ENCODE measurements around the gene CAMSAP1. TPM values are rescaled to one million over a fixed set of nuclear protein-coding genes. Genes with fewer than 3 reads are reported as not detected.
"Not testable (repeated sequence)": the region's sequence is repeated elsewhere in the genome, so short reads cannot be mapped to it uniquely, and the experiment has no call there.

CAMSAP1 gene
- 15.7 and 23.1 TPM in 2 replicates for total RNA-seq (2012; rRNA removed)

- Histone ChIP-seq H3K4me3 (ENCODE audit: low read length) (peak within 1 kb of the TSS; percentile 83), H3K27me3 (ENCODE audit: control insufficient read depth, insufficient read depth, low read length) (no peaks in the 10 kb centered on the region), H3K4me1 (ENCODE audit: control insufficient read depth, insufficient read depth, low read length) (peaks cover 36% of the 10 kb centered on the region), H3K9me3 (replicated peaks; ENCODE audit: low read length) (no peaks in the 10 kb centered on the region), H3K9ac (ENCODE audit: low read depth, low read length) (peak within 1 kb of the TSS; percentile 80), H3K4me2 (ENCODE audit: low read length) (peak within 1 kb of the TSS; percentile 94), H3K36me3 (ENCODE audit: insufficient read depth, low read length) (peaks cover 28% of the 10 kb centered on the region)
Measured at GRCh38 chr9:135907431-135908092, at the start of gene CAMSAP1. Gene CAMSAP1 (minus strand): TSS chr9:135907546. CDS start chr9:135907159, 387 bp downstream.

GRCh38 chr9:135956802-135957174 is 49.4 kb upstream of the CAMSAP1 start:
- Histone ChIP-seq H3K4me2 (ENCODE audit: low read length) (no peak overlapping the region), H3K4me3 (ENCODE audit: low read length) (no peak overlapping the region), H3K27me3 (ENCODE audit: control insufficient read depth, insufficient read depth, low read length) (no peaks in the 10 kb centered on the region), H3K4me1 (ENCODE audit: control insufficient read depth, insufficient read depth, low read length) (peaks cover 15% of the 10 kb centered on the region), H3K36me3 (ENCODE audit: insufficient read depth, low read length) (peaks cover 9% of the 10 kb centered on the region), H3K9me3 (replicated peaks; ENCODE audit: low read length) (no peaks in the 10 kb centered on the region), H3K9ac (ENCODE audit: low read depth, low read length) (no peak overlapping the region)

- no peak overlapping the region for H3K4me2 ChIP-seq (ENCODE audit: low read length)
- H3K36me3 ChIP-seq (ENCODE audit: insufficient read depth, low read length): peaks cover 9% of the 10 kb centered on the region
- H3K4me3 ChIP-seq (ENCODE audit: low read length): no peak overlapping the region
- no peaks in the 10 kb centered on the region for H3K9me3 ChIP-seq (replicated peaks; ENCODE audit: low read length)
- H3K4me1 ChIP-seq (ENCODE audit: control insufficient read depth, insufficient read depth, low read length): peaks cover 15% of the 10 kb centered on the region
- H3K27me3 ChIP-seq (ENCODE audit: control insufficient read depth, insufficient read depth, low read length): no peaks in the 10 kb centered on the region
- no peak overlapping the region for H3K9ac ChIP-seq (ENCODE audit: low read depth, low read length)
Measured at GRCh38 chr9:135955934-135956801, 48.8 kb upstream of the CAMSAP1 start.

GRCh38 chr9:135952664-135953206 is 45.4 kb upstream of the CAMSAP1 start:
- H3K36me3 ChIP-seq (ENCODE audit: insufficient read depth, low read length): peaks cover 10% of the 10 kb centered on the region
- H3K9me3 ChIP-seq (replicated peaks; ENCODE audit: low read length): no peaks in the 10 kb centered on the region
- H3K4me3 ChIP-seq (ENCODE audit: low read length): no peak overlapping the region

GRCh38 chr9:135951889-135952663 is 44.7 kb upstream of the CAMSAP1 start:
- H3K9me3 ChIP-seq (replicated peaks; ENCODE audit: low read length): no peaks in the 10 kb centered on the region
- H3K36me3 ChIP-seq (ENCODE audit: insufficient read depth, low read length): peaks cover 10% of the 10 kb centered on the region
- H3K4me2 ChIP-seq (ENCODE audit: low read length): no peak overlapping the region
- no peaks in the 10 kb centered on the region for H3K27me3 ChIP-seq (ENCODE audit: control insufficient read depth, insufficient read depth, low read length)
- peaks cover 5% of the 10 kb centered on the region for H3K4me1 ChIP-seq (ENCODE audit: control insufficient read depth, insufficient read depth, low read length)
- no peak overlapping the region for H3K9ac ChIP-seq (ENCODE audit: low read depth, low read length)
- H3K4me3 ChIP-seq (ENCODE audit: low read length): no peak overlapping the region

More at GRCh38 chr9:135952664-135953206, 45.4 kb upstream of the CAMSAP1 start:
- Histone ChIP-seq H3K4me1 (ENCODE audit: control insufficient read depth, insufficient read depth, low read length) (peaks cover 5% of the 10 kb centered on the region), H3K27me3 (ENCODE audit: control insufficient read depth, insufficient read depth, low read length) (no peaks in the 10 kb centered on the region), H3K9ac (ENCODE audit: low read depth, low read length) (no peak overlapping the region), H3K4me2 (ENCODE audit: low read length) (no peak overlapping the region)

GRCh38 chr9:135951310-135951709 is 44.0 kb upstream of the CAMSAP1 start:
- not testable (repeated sequence) for H3K9me3 ChIP-seq (replicated peaks; ENCODE audit: low read length); H3K27me3 ChIP-seq (ENCODE audit: control insufficient read depth, insufficient read depth, low read length); H3K9ac ChIP-seq (ENCODE audit: low read depth, low read length); H3K4me1 ChIP-seq (ENCODE audit: control insufficient read depth, insufficient read depth, low read length); H3K4me3 ChIP-seq (ENCODE audit: low read length); H3K4me2 ChIP-seq (ENCODE audit: low read length)
- H3K36me3 ChIP-seq (ENCODE audit: insufficient read depth, low read length): peaks cover 17% of the 10 kb centered on the region

GRCh38 chr9:135950841-135951240 is 43.5 kb upstream of the CAMSAP1 start:
- not testable (repeated sequence) for H3K4me1 ChIP-seq (ENCODE audit: control insufficient read depth, insufficient read depth, low read length); H3K4me2 ChIP-seq (ENCODE audit: low read length); H3K4me3 ChIP-seq (ENCODE audit: low read length); H3K9me3 ChIP-seq (replicated peaks; ENCODE audit: low read length); H3K27me3 ChIP-seq (ENCODE audit: control insufficient read depth, insufficient read depth, low read length); H3K9ac ChIP-seq (ENCODE audit: low read depth, low read length)
- H3K36me3 ChIP-seq (ENCODE audit: insufficient read depth, low read length): peaks cover 22% of the 10 kb centered on the region

- Histone ChIP-seq H3K9me3 (replicated peaks; ENCODE audit: low read length) (no peaks in the 10 kb centered on the region), H3K4me2 (ENCODE audit: low read length) (no peak overlapping the region), H3K9ac (ENCODE audit: low read depth, low read length) (no peak overlapping the region), H3K4me3 (ENCODE audit: low read length) (no peak overlapping the region), H3K4me1 (ENCODE audit: control insufficient read depth, insufficient read depth, low read length) (peaks cover 5% of the 10 kb centered on the region), H3K36me3 (ENCODE audit: insufficient read depth, low read length) (peaks cover 28% of the 10 kb centered on the region), H3K27me3 (ENCODE audit: control insufficient read depth, insufficient read depth, low read length) (no peaks in the 10 kb centered on the region)
Measured at GRCh38 chr9:135950135-135950682, 42.9 kb upstream of the CAMSAP1 start.

- no peak overlapping the region for H3K9ac ChIP-seq (ENCODE audit: low read depth, low read length)
- H3K27me3 ChIP-seq (ENCODE audit: control insufficient read depth, insufficient read depth, low read length): no peaks in the 10 kb centered on the region
- peaks cover 34% of the 10 kb centered on the region for H3K36me3 ChIP-seq (ENCODE audit: insufficient read depth, low read length)
- H3K4me1 ChIP-seq (ENCODE audit: control insufficient read depth, insufficient read depth, low read length): peaks cover 5% of the 10 kb centered on the region
- H3K4me3 ChIP-seq (ENCODE audit: low read length): no peak overlapping the region
- no peak overlapping the region for H3K4me2 ChIP-seq (ENCODE audit: low read length)
- H3K9me3 ChIP-seq (replicated peaks; ENCODE audit: low read length): no peaks in the 10 kb centered on the region
Measured at GRCh38 chr9:135949501-135950134, 42.3 kb upstream of the CAMSAP1 start.

GRCh38 chr9:135948968-135949367 is 41.6 kb upstream of the CAMSAP1 start:
- no peak overlapping the region for H3K4me2 ChIP-seq (ENCODE audit: low read length)
- peaks cover 5% of the 10 kb centered on the region for H3K4me1 ChIP-seq (ENCODE audit: control insufficient read depth, insufficient read depth, low read length)
- peaks cover 37% of the 10 kb centered on the region for H3K36me3 ChIP-seq (ENCODE audit: insufficient read depth, low read length)
- no peaks in the 10 kb centered on the region for H3K9me3 ChIP-seq (replicated peaks; ENCODE audit: low read length)
- no peaks in the 10 kb centered on the region for H3K27me3 ChIP-seq (ENCODE audit: control insufficient read depth, insufficient read depth, low read length)
- no peak overlapping the region for H3K9ac ChIP-seq (ENCODE audit: low read depth, low read length)
- no peak overlapping the region for H3K4me3 ChIP-seq (ENCODE audit: low read length)

Measured in skeletal muscle satellite cell (primary cell).